GM12801 (cell line): Measurements from ENCODE around the gene MARCHF2.

Experiments used
- TF ChIP-seq, protein P1 (sequence below): IDR thresholded peaks from one replicate; pipeline ENCODE4 v1.5.1; 2011; ENCODE audit warnings: control low read depth; ENCODE audit not compliant: insufficient read length; ENCODE audit errors: extremely low read depth

MARCHF2 gene

DNA sequence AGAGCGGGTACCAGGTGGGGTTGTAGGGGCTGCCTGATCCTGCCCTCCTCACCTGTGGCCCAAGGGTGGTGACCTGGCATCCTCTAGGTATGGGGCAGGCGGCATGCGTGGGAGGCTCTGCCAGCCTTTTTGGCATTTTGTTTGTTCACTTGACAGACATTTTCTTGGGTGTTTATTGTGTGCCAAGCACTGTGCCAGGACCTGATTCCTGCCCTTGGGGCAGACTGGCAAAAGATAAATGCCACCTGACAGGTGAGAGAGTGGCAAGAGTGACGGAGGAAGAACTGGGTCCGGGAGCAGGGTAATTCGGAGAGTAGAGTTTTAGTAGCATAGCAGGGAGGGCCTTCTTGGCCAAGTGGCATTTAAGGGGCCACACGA, 16.9 kb upstream of the MARCHF2 start:
- TF ChIP-seq, protein P1, sequence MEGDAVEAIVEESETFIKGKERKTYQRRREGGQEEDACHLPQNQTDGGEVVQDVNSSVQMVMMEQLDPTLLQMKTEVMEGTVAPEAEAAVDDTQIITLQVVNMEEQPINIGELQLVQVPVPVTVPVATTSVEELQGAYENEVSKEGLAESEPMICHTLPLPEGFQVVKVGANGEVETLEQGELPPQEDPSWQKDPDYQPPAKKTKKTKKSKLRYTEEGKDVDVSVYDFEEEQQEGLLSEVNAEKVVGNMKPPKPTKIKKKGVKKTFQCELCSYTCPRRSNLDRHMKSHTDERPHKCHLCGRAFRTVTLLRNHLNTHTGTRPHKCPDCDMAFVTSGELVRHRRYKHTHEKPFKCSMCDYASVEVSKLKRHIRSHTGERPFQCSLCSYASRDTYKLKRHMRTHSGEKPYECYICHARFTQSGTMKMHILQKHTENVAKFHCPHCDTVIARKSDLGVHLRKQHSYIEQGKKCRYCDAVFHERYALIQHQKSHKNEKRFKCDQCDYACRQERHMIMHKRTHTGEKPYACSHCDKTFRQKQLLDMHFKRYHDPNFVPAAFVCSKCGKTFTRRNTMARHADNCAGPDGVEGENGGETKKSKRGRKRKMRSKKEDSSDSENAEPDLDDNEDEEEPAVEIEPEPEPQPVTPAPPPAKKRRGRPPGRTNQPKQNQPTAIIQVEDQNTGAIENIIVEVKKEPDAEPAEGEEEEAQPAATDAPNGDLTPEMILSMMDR = no peak

DNA sequence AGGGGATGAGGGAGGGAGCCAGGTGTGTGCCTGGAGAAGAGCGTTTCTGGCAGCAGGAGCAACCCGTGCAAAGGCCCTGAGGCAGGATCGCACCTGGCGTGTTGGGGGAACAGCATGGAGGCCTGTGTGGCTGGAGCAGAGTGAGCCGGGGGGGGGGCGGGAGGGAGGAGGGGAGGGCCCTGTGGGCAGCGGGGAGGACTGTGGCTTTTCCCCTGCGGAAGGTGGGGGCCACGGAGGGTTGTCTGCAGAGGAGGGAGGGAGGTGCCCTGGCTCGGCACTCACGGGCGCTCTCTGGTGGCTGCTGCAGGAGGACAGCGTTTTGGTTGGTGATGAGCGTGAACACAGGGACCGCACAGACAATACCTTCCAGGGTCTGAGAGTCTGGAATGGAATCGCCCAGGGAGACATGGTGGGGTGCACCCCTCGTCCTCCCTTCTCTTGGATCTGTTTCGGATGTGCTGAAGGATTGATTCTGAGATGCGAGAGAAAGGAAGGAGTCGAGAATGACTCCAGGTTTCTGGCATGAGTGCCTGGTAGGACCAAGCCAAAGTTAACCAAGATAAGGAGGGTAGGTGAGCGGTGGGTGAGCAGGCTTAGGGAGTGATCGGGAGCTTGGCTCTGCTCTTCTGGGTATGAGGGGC, 16.4 kb upstream of the MARCHF2 start:
- TF ChIP-seq, protein P1 = no peak

DNA sequence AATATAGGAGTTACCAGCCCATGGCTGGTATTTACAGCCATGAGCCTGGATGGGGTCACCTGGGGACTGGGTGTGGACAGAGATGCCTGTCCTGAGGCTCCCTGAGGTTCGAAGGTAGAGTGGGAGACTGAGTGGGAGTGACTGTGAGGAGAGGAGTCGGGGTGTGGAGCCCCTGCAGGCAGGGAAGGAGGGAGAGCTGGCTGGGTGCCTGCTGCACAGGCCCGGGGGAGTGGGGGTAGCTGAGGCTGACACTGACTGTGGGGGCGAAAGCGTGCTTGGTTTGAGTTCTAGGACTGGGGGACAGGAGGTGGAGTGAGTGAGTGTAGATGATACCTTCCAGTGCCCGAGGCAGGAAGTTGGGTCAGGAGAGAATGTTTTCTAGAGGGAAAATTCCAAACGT, 15.8 kb upstream of the MARCHF2 start:
- TF ChIP-seq, protein P1 = no peak

DNA sequence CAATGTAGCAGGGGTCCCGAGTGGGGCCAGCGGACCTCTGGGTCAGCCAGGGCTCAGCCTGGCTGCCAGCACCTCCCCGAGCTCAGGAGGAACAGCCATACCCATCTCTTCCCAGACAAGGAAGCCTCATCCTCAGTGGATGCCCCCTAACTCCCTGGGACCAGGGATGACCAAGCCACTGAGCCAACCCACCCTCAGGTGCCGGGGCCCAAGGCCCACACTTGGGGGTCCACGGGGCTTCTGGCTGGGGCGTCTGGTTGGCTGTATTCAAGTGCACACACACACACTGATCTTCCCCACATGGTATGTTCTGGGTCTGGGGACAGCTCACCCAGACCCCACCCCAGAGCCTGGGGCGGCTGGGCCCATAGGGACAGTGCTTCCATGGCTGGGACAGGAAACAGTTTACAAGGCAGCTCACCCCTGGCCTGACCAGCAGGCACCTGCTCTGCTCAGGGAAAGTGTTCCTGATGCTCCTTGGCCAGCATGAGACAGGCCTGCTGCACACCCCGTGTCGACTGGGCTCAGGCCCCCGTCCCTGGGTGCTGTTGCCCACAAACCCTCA, 15.3 kb upstream of the MARCHF2 start:
- TF ChIP-seq, protein P1 = no peak

DNA sequence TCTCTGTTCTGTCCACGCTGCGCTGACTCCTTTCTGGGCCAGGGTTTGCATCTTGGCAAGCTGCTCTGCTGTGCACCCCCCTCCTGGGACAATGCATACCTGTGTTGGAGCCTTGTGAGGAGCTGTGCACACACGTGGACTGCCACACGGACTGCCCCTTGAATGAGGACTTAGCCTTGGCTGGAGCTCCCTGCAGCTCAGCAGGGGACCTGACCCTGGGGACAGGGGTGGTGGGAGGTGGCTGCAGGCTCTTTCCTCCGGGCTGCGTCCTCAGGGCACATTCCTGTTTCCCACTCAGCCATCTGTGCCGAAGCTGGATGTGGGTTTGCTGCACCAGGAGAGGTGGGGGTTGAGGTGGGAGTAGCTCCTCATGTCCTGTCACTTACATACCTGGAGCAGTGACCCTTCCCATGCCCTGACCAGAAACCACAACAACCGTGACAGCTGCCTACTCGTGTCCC, 14.8 kb upstream of the MARCHF2 start:
- TF ChIP-seq, protein P1 = no peak

DNA sequence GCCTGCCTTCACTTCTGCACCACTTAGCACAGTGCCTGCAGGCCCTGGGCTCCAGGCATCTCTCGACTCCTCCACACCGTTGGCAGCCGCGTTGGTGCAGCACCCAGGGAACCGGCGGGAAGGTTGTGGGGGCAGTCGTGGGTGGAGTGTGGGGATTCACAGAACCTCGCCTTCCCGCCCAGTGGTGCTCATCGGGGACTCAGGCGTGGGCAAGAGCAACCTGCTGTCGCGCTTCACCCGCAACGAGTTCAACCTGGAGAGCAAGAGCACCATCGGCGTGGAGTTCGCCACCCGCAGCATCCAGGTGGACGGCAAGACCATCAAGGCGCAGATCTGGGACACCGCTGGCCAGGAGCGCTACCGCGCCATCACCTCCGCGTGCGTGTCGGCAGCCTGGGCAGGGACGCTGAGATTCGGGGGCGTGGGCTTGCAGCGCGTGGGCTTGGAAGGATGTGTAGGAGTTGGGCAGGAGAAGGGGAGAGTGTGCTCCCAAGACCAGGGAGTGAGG, 13.4 kb upstream of the MARCHF2 start:
- TF ChIP-seq, protein P1 = no peak

DNA sequence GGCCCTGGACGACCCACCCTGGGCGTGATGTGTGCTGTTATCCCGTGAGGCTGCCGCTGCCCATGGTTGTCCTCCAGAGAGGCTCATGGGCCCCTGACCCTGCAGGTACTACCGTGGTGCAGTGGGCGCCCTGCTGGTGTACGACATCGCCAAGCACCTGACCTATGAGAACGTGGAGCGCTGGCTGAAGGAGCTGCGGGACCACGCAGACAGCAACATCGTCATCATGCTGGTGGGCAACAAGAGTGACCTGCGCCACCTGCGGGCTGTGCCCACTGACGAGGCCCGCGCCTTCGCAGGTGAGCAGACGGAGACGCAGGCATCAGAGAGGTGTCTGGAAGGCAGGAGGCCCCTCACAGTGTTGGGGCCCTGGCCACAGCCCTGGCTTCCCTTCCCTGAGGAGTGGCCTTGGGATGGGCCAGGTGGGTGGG, 11.1 kb upstream of the MARCHF2 start:
- TF ChIP-seq, protein P1 = no peak
